Karpas-422 (cell line): ENCODE measurements around the gene TMEM115. TPM values are rescaled to one million over a fixed set of nuclear protein-coding genes. Genes with fewer than 3 reads are reported as not detected.

Experiments used
- DNase-seq: peaks from one replicate; pipeline ENCODE4 v3.0.0-alpha.2; 2015
- H2AFZ ChIP-seq: fragments of 200-600 bp; sonication (generic); 2 replicates; pipeline ENCODE4 v1.6.1; 2014; ENCODE audit warnings: antibody characterized with exemption, low read length, mixed read lengths
- H3K27ac ChIP-seq: fragments of 200-600 bp; sonication (generic); 2 replicates; pipeline ENCODE4 v1.5.1; 2014; ENCODE audit warnings: mild to moderate bottlenecking, low read length, moderate library complexity
- H3K27me3 ChIP-seq: fragments of 200-600 bp; sonication (generic); 2 replicates; pipeline ENCODE4 v1.6.1; 2014; ENCODE audit warnings: low read length, mixed read lengths
- H3K36me3 ChIP-seq: fragments of 200-600 bp; sonication (generic); 2 replicates; pipeline ENCODE4 v1.6.1; 2014; ENCODE audit warnings: low read length, mixed read lengths; ENCODE audit not compliant: insufficient read depth
- H3K4me1 ChIP-seq: fragments of 200-600 bp; sonication (generic); 2 replicates; pipeline ENCODE4 v1.6.1; 2014; ENCODE audit warnings: mild to moderate bottlenecking, low read length, mixed read lengths
- H3K4me2 ChIP-seq: fragments of 200-600 bp; sonication (generic); 2 replicates; pipeline ENCODE4 v1.6.1; 2014; ENCODE audit warnings: low read length, low read depth, mild to moderate bottlenecking; ENCODE audit not compliant: poor library complexity, severe bottlenecking
- H3K4me3 ChIP-seq: fragments of 200-600 bp; sonication (generic); 2 replicates; pipeline ENCODE4 v1.5.1; 2014; ENCODE audit warnings: mild to moderate bottlenecking, antibody characterized with exemption, low read length, mixed read lengths
- H3K79me2 ChIP-seq: fragments of 200-600 bp; sonication (generic); 2 replicates; pipeline ENCODE4 v1.6.1; 2014; ENCODE audit warnings: mild to moderate bottlenecking, low read length, mixed read lengths
- H3K9ac ChIP-seq: fragments of 200-600 bp; sonication (generic); 2 replicates; pipeline ENCODE4 v1.6.0; 2014; ENCODE audit warnings: low read length
- H3K9me2 ChIP-seq: fragments of 200-600 bp; sonication (generic), shearing (Covaris generic); replicated peaks from 2 replicates; pipeline ENCODE4 v1.6.0; 2014; ENCODE audit warnings: mild to moderate bottlenecking, low read length, moderate library complexity; ENCODE audit not compliant: insufficient read depth
- H3K9me3 ChIP-seq: fragments of 300-700, 200-600 bp; sonication (generic); 2 replicates; pipeline ENCODE4 v1.6.1; 2014; ENCODE audit warnings: low read length, mixed read lengths
- H4K20me1 ChIP-seq: fragments of 200-600 bp; sonication (generic); 2 replicates; pipeline ENCODE4 v1.6.1; 2014; ENCODE audit warnings: mild to moderate bottlenecking, antibody characterized with exemption, low read length, low read depth; ENCODE audit not compliant: insufficient read depth
- total RNA-seq: library from RNA; depleted of rRNA; stranded (reverse); fragments of >200 nt; shearing (Covaris generic); gene quantifications from 2 replicates; pipeline ENCODE4 v1.2.3, GENCODE V29; 2014; ENCODE audit warnings: low replicate concordance

TMEM115 gene
- total RNA-seq, 1 experiment from 2014 or later: 13.8 TPM

DNA sequence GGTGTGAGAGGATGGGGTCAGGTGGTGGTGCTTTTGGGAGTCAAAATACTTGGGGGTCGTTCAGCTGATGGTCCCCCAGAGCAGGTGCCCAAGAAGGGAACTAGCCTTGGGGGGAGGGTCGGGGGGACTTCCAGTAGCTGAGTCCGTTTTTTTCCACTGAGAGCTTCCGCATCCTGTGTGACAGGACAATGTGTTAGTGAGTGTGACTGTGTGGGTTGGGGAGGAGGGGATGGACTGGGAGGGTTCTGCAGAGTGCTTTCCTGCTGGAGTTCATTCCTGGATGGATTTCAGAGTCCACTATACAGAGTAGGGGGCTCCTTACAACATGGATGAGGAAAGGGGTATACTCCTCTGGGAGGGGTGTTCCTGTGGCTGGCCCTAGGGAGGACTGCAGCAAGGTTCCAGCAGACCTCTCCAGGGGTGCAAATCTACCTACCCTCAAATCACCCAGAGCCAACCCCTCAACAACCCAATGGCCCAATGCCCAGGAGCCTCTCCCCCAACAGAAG is 36.2 kb downstream of the TMEM115 start:
- no peak overlapping the region for H3K27ac ChIP-seq
- no peak overlapping the region for H2AFZ ChIP-seq
- H3K4me1 ChIP-seq: peaks cover 29% of the 10 kb centered on the region
- H3K9me3 ChIP-seq: no peaks in the 10 kb centered on the region
- no peak overlapping the region for H3K4me2 ChIP-seq
- H3K27me3 ChIP-seq: no peaks in the 10 kb centered on the region
- H3K36me3 ChIP-seq: peaks cover 9% of the 10 kb centered on the region; the same call in 1 of the 2 replicates
- no peak overlapping the region for H3K9ac ChIP-seq
- peaks cover 42% of the 10 kb centered on the region for H3K79me2 ChIP-seq
- no peak for DNase-seq
- H3K9me2 ChIP-seq: no peaks in the 10 kb centered on the region
- H4K20me1 ChIP-seq: peaks cover 6% of the 10 kb centered on the region; the same call in 1 of the 2 replicates
- no peak overlapping the region for H3K4me3 ChIP-seq

DNA sequence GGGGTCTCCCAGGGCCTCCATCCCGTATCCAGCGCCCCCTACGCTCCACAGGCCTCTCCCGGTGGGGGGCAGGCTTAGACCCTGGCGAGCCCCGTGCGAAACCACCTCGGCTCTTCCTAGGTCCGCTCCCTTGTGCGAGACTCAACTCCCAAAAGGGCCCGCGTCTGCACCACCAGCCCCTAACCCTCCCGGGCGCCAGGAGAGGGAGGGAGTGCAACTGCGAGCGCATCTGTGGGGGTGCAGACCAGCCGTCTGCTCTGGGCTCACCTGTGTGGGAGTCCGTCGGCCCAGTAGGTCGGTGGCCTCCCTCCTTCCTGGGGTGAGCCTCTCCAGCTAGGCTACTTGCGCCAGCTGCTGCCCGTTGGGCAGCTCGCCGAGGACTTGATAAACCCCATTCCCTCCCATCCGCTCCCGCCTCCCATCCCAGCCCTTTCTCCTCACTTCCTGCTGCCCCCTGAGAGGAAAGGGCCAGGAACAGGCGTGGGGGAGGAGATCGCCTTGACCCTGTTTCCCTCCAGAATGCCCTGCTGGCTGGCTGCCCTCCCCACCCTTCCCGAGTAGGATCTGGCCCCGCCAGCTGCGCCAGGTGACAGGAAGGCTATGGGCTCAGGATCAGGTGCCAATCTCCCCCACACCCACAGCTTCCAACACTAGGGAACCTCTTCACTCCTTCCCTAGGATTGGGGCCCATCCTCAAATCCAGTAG is 36.8 kb downstream of the TMEM115 start, which contains the start of gene HYAL2:
HYAL2 (minus strand) TSS at position 360 of the 706 bp plus-strand sequence. CDS start 2,256 bp downstream, outside the sequence.
- peaks cover 6% of the 10 kb centered on the region; the same call in 1 of the 2 replicates for H4K20me1 ChIP-seq
- peak within 1 kb of the TSS; percentile 92 for H3K4me2 ChIP-seq
- H3K9me3 ChIP-seq: no peaks in the 10 kb centered on the region
- peaks cover 29% of the 10 kb centered on the region for H3K4me1 ChIP-seq
- peaks cover 9% of the 10 kb centered on the region; the same call in 1 of the 2 replicates for H3K36me3 ChIP-seq
- H3K9ac ChIP-seq: peak within 1 kb of the TSS; percentile 91
- H3K9me2 ChIP-seq: no peaks in the 10 kb centered on the region
- peak within 1 kb of the TSS; percentile 89 for H3K4me3 ChIP-seq
- H3K79me2 ChIP-seq: peaks cover 37% of the 10 kb centered on the region
- H2AFZ ChIP-seq: peak within 1 kb of the TSS; percentile 59; the same call in 1 of the 2 replicates
- no peaks in the 10 kb centered on the region for H3K27me3 ChIP-seq
- no peak for DNase-seq
- H3K27ac ChIP-seq: peak within 1 kb of the TSS; percentile 67

DNA sequence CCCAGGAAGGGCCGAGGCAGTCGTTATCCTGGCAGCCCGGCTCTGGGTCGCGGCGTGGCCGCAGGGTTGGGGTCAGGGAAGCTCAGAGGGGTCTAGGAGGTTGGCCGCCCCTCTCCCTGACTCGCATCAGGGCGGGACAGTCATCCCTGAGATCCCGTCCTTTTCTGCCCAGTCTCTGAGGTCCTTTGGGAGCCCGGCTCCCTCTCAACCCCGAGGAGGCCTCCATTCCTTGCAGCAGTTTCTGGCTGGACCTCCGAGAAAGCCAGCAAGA is 37.3 kb downstream of the TMEM115 start:
- peaks cover 30% of the 10 kb centered on the region for H3K4me1 ChIP-seq
- H2AFZ ChIP-seq: no peak overlapping the region; the same call in 1 of the 2 replicates
- peaks cover 9% of the 10 kb centered on the region; the same call in 1 of the 2 replicates for H3K36me3 ChIP-seq
- H3K27ac ChIP-seq: no peak overlapping the region
- no peaks in the 10 kb centered on the region for H3K9me3 ChIP-seq
- H4K20me1 ChIP-seq: peaks cover 5% of the 10 kb centered on the region; the same call in 1 of the 2 replicates
- no peak for DNase-seq
- no peaks in the 10 kb centered on the region for H3K27me3 ChIP-seq
- no peaks in the 10 kb centered on the region for H3K9me2 ChIP-seq
- peak overlapping the region; percentile 89; the same call in 1 of the 2 replicates for H3K4me3 ChIP-seq
- H3K9ac ChIP-seq: peak overlapping the region; percentile 91
- peaks cover 32% of the 10 kb centered on the region for H3K79me2 ChIP-seq
- peak overlapping the region; percentile 92 for H3K4me2 ChIP-seq

DNA sequence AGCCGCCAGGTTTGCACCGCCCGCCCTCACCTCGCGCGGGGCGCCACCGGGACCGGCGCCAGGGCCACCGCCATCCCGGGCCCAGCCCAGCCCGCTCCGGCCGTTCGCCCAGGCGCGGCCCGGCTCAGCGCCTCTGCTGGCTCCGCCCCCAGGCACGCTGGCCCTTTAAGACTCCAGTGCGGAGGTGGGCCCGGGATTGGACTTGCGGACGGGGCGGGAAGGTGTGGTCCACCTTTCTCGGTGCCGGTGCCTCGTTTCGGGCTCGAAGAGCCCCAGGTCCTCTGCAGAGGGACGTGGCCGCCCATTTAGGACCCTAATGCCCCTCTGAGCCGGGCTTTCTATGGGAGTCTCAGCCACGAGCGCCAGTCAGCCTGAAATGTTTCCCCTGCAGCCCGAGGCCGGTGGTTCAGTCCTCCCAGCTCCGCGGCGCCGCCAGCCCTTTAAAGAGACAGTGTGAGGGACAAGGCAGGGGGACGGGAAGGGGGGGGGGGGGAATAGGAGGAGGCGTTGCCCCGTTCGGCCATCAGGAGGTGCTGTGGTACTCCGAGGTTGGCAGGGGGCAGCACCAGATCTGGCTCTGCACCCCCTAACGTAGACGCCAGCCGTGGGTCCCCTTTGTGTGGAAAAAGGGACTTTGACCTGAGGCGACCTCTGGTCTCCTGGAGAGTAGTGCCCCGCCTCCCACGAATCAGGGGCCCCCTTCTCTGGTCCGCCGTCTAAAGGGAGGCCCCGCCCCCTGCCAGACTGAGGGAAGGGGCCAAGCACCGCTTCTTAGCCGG is 37.8 kb downstream of the TMEM115 start:
- Histone ChIP-seq H4K20me1 (no peaks in the 10 kb centered on the region; the same call in 1 of the 2 replicates), H3K27me3 (no peaks in the 10 kb centered on the region), H3K36me3 (peaks cover 9% of the 10 kb centered on the region; the same call in 1 of the 2 replicates), H3K9me3 (no peaks in the 10 kb centered on the region), H3K27ac (peak overlapping the region; percentile 67), H2AFZ (peak overlapping the region; percentile 59; the same call in 1 of the 2 replicates), H3K9ac (peak overlapping the region; percentile 91), H3K4me3 (peak overlapping the region; percentile 89), H3K4me1 (peaks cover 26% of the 10 kb centered on the region), H3K9me2 (no peaks in the 10 kb centered on the region), H3K4me2 (peak overlapping the region; percentile 92), H3K79me2 (peaks cover 27% of the 10 kb centered on the region)
- peak; percentile 94 for DNase-seq

DNA sequence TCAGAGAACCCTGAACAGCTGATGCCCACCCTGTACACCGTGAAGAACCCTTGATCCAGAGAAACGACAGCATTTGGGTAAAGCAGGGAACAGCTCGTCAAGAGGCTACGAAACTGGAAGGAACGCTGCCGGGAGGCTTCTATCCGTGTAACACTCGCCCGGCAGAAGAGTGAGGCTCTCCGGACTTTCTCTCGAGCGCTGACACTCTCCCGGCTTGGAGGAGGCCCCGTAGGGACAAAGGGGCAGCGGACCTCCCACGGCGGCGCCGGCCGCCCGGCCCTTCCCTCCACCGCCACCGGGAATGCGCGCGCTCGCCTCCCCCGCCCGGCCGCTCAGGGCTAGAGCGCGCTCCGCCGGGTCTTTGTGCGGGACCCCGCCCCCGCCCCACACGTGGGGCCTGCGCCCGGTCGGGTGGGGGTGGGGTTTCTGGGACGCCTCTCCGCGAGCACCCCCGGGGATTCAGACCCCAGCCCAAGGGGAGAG is 38.4 kb downstream of the TMEM115 start:
- no peaks in the 10 kb centered on the region for H3K9me3 ChIP-seq
- no peaks in the 10 kb centered on the region; the same call in 1 of the 2 replicates for H4K20me1 ChIP-seq
- peak overlapping the region; percentile 92 for H3K4me2 ChIP-seq
- H3K9ac ChIP-seq: peak overlapping the region; percentile 91
- no peaks in the 10 kb centered on the region for H3K9me2 ChIP-seq
- no peaks in the 10 kb centered on the region for H3K27me3 ChIP-seq
- peaks cover 22% of the 10 kb centered on the region for H3K79me2 ChIP-seq
- peaks cover 6% of the 10 kb centered on the region; the same call in 1 of the 2 replicates for H3K36me3 ChIP-seq
- peaks cover 21% of the 10 kb centered on the region for H3K4me1 ChIP-seq
- no peak overlapping the region for H2AFZ ChIP-seq
- peak overlapping the region; percentile 67; the same call in 1 of the 2 replicates for H3K27ac ChIP-seq
- DNase-seq: peak; percentile 86
- H3K4me3 ChIP-seq: peak overlapping the region; percentile 89

DNA sequence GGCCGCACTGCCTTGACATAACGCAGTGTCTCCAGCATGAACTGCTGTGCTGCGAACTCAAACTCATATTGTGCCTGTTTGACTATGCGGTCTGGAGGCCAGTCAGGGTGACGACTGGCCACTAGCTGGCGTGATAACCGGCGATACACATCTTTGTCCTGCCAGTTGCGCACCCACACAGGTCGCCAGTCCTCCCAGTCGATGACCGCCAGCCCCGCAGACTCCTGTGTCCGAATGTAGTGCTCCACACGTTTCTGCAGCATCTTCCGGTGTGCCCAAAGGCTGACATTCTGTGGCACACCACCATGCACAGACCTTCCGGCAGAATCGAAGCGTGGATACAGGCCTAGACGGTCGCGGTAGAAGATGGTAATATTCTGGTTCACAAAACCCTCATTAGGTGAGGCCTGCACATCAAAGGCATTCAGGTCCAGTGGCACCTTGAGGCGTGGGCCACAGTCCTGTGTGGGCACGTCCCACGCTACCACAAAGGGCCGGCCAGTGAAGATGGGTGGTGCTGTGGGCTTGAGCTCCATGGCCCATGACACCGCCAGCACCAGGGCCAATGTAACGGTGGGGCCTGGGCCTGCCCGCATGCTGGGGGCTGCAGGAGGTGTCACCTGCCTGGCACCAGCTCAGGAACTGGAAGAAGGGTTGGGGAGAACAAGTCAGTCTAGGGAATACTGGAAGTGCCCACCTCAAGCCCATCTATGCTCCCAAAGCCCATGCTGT is 39.3 kb downstream of the TMEM115 start:
- DNase-seq: no peak
- Histone ChIP-seq H3K36me3 (peaks cover 6% of the 10 kb centered on the region; the same call in 1 of the 2 replicates), H3K9me2 (no peaks in the 10 kb centered on the region), H4K20me1 (no peaks in the 10 kb centered on the region; the same call in 1 of the 2 replicates), H3K4me3 (peak overlapping the region; percentile 89), H3K79me2 (peaks cover 22% of the 10 kb centered on the region), H3K4me1 (peaks cover 21% of the 10 kb centered on the region), H3K9ac (peak overlapping the region; percentile 91), H3K4me2 (peak overlapping the region; percentile 92), H3K9me3 (no peaks in the 10 kb centered on the region), H3K27me3 (no peaks in the 10 kb centered on the region), H2AFZ (no peak overlapping the region), H3K27ac (0 out of 2 replicates have a peak overlapping the region, but pooled peaks have one; percentile 15)

DNA sequence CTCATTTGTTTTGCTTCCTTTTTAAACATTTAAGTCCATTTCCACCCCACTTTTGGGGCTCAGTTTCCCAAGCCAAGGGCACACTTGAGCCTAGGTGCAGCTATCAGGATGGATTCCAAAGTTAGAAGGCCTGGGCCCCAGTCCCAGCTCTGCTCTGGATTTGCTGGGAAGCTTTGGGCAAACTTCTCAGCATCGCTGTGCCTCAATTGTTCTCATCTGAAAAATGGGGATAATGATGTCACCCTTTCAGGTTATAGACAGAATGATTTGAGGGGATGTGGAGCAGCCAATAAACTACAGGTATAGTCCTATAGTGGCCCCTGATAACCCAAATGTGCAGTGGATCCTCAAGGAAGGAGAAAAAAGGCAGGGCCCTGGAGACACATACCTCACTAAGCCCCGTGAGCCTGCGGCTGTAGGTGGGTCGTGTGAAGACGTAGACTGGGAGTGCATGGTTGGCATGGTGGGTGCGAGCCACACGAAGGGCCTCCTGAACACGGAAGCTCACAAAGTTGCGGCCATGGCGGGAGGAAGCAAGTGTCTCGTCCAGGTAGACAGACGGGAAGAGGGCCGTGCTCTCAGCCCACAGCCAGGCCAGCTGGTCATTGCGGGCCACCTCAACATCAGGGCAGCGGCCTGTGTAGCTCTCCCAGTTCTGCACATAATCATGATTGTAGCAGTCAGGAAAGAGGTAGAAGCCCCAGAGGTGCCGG is 40.0 kb downstream of the TMEM115 start:
- H3K9ac ChIP-seq: no peak overlapping the region
- peaks cover 21% of the 10 kb centered on the region for H3K4me1 ChIP-seq
- H3K27me3 ChIP-seq: no peaks in the 10 kb centered on the region
- H3K36me3 ChIP-seq: peaks cover 6% of the 10 kb centered on the region; the same call in 1 of the 2 replicates
- H3K9me2 ChIP-seq: no peaks in the 10 kb centered on the region
- no peak overlapping the region for H2AFZ ChIP-seq
- no peaks in the 10 kb centered on the region; the same call in 1 of the 2 replicates for H4K20me1 ChIP-seq
- no peak overlapping the region; the same call in 1 of the 2 replicates for H3K4me3 ChIP-seq
- H3K27ac ChIP-seq: no peak overlapping the region
- peaks cover 22% of the 10 kb centered on the region for H3K79me2 ChIP-seq
- H3K4me2 ChIP-seq: no peak overlapping the region
- no peak for DNase-seq
- no peaks in the 10 kb centered on the region for H3K9me3 ChIP-seq
